A172 (cell line): ENCODE data around the gene YWHAH. TPM values are rescaled to one million over a fixed set of nuclear protein-coding genes. Genes with fewer than 3 reads are reported as not detected.

Experiments
- DNase-seq: peaks from one replicate; pipeline ENCODE4 v3.0.0-alpha.2; 2015; ENCODE audit warnings: low spot score
- total RNA-seq: library from RNA; depleted of rRNA; stranded (reverse); fragments of >200 nt; shearing (Covaris generic); gene quantifications from 2 replicates; pipeline ENCODE4 v1.2.3, GENCODE V29; 2014

YWHAH gene
- total RNA-seq, 1 experiment from 2014 or later: 176 TPM

DNA sequence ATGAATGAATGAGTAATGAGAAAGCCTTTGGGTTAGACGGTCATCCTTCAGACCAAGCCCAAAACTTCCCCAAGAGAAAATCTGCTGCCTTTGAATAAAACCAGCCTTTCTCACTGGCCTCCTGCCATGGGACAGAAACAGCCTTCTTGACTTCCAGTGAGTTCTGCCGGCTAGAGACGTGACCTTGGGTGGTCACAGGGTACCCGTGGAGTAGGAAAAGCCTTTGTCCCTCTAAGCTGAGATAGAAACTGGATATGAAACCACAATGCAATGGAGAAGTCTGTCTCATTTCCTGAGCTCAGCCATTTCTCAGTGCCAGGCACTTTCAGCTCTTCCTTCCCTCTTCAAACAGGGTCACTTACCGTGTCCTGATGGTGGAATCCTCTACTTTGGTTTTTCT, 21.2 kb upstream of the YWHAH start:
- no peak for DNase-seq

DNA sequence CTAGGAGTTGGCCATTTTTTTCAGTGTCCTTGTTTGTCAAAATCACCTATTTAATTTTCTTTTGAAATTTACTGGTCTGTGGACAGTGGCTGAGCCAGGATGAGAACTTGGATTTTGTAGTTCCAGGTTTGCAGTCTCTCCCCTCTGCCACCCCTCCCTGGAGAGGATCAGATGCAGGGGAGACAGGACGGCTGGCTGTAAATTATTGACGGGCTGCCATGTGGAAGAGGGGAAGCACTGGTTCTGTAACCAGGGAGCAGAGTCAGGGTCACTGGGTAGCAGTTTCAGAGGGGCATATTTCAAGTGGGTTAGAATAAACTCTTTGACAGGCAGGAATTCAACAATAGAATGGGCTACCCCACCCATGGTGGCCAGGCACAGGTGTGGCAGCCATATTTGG, 20.6 kb upstream of the YWHAH start:
- DNase-seq: no peak

DNA sequence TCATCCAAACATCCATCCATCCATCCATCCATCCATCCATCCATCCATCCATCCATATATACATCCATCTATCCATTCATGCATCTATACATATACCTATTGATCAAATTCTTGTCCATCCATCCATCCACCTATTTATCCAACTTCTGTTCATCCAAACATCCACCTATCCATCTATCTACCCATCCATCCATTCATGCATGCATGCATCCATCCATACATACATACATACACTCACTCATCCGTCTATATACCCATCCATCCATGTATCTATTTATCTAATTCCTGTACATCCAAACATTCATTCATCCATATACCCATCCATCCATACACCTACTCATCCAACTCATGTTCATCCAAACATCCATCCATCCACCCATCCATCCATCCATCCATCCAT, 19.3 kb upstream of the YWHAH start:
- DNase-seq: no peak

DNA sequence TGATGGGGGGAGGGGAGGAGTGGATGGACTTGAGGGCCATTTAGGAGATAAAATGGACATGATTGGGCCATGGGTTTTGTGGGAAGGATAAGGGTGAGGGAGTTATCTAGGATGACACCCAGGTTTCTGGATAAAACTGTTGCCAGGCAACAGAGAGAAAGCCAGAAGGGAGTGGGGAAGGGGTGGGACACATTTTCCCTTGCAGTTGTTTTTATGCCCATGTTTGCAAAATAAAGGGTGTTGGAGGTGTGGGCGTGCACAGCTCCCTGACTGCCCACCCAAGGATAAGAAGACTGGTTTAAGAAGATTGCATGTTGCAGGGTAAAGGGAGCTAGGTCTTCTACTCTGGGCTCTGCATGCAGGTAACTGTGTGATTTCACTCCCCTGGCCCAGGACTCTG, 18.3 kb upstream of the YWHAH start:
- DNase-seq: no peak

DNA sequence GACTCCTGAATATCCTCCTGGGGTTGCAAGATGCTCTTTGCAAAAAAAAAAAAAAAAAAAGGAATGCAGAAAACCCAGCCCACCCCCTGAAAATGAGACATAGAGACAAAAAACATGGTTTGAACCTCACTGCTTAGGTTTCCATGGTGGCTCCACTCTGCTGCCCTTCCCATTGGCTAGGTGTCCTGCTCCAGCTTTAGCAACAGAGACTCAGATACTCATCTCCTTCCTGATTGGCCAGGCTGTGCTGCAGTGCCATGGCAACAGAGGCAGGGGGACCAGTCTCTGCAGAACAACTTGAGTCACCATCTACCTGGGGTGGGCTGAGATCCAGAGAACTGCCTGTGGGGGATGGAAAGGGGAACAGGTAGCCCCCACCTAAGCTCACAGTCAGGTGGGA, 17.4 kb upstream of the YWHAH start:
- DNase-seq: no peak

DNA sequence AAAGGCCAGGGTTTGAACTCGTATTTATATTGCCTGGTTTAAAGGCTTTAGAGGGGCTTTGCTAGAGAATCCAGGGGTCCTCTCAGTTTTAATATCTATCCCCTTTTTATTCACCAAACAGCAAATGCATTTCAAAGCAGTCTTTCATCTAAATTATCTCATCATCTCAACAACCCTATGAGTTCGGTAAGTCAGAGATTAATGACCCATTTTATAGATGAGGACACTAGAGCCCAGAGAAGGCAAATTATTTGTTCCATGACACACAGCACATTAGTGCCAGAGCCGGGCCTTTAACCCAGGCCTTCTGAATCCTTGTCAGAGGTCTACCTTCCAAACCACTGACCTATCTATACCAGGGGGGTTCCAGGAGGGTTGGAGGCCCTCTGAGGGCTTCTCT, 16.8 kb upstream of the YWHAH start:
- DNase-seq: no peak

DNA sequence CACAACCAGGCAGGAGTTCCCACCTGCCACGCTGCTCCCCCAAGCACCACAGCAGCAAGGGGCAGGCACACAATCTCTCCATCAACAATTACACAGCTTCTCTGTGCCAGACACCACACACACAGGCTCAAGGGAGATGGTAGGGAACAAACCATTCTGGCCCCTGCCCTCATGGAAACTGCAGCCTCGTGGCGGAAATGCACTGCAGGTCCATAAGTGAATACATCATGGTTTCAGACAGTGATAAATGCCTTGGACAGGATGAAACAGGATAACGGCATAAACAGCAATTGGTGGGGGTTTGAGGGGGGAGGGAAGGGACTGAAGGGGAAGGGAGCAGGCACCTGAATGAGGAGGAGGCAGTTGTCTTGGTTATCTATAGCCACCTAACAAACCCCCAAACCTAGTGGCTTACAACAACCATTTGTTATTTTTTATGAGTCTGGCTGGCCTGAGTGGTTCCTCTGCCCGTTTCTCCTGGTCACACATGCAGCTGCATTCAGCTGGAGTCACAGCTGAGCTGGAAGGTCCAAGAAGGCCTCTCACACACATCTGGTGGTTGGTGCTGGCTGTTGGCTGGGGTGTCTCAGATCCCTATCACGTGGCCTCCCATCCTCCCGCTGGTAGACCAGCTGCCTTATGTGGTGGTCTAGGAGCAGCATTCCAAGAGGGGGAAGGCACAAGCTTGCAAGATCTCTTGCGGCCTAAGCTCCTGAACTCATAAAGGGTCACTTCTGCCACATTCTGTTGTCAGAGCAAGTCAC, 15.0 kb upstream of the YWHAH start:
- DNase-seq: no peak

DNA sequence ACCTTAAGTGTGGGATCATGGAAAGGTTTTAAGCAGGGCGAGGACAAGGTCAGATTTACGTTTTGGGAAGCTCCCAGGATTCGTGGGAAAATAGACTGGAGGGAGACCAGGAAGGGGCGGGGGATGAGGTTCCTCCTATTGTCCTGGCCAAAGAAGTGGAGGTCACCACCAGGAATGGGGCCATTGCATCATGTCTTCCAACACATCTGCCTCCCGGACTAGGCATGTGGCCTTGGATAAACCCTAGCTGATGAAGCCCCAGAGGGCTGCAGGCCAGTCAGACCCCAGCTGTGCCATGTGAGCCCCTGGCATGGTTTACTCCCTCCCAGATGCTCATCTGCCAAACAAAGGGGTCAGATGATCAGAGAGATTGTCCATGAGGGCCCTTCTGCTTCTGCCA, 11.5 kb upstream of the YWHAH start:
- DNase-seq: no peak

DNA sequence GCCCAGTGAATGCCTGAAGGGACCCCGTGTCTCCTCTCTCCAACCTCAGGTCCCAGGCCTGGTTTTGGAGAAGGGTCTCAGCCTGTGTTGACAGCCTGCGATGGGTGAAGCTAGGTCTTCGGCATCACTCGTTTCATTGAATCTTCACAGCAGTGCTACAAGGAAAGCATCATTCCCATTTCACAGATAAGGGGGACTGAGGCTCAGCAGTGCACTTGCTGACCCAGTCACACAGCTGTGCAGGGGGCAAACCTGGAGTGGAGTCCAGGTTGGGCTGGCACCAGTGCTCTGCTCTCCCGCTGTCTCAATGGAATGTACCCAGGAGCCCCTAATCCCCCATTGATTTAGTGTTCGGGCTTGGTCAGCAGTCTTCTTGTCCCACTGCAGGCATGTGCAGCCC, 10.9 kb upstream of the YWHAH start:
- DNase-seq: no peak

DNA sequence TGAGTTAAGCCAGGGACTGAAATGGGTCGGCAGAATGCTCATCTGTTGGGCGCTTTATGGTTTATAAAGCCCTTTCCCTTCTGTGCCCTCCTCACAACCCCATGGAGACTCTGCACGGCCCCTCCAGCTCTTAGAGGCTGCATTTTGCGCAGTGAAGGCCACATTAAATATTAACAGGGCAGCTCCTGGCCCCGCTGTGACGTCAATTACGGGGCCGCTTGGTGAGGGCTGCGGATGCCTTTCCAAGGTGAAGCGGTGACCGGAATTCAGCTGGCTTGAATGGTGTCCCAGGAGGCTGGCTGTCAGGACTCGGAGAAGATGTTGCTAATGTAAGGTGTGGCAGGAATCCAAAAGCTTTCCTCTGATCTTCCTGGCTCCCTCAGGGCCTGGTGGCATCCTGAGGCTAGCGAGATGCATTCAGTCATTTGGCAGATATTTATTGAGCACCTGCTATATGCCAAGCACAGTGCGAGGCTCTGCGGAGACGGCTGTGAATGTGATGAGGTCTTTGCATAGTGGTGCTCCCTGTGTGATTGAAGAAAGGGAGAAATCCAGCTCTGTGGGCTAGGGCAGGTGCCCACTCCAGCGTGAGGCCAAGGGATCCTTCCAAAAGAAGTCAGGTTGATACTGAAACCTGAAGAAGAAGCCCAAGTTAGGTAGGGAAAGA, 10.4 kb upstream of the YWHAH start:
- no peak for DNase-seq

DNA sequence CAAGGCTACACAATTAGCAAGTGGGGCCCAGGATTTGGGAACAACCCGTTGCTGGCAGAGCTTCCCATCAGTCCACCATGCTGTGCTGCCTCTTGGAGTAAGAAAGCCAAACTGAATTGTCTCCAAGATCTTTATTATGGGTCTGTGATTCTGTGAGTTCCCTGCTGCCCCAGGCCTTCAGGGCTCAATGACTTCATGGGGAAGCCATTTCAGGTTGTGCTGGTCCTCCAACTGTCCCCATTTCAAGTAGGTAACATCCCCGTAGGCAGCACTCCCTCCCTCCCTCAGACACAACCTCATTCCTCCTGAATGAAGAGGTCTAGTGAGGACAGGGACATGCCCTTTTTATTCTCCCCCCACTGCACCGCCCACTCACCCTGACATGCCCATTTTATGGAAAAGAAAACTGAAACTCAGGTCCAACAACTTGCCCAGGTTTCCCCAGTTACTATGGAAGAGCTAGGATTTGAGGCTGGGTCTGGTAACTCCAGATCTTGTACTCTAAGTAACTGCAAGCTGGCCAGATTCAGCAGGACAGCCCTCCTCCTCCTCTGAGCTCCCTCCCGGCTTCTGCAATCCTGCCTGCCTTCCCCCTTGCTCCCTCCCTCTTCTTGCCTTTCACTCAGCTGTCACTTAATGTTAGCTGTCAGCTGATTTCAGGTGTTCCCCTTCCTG, 8.2 kb upstream of the YWHAH start:
- DNase-seq: no peak

DNA sequence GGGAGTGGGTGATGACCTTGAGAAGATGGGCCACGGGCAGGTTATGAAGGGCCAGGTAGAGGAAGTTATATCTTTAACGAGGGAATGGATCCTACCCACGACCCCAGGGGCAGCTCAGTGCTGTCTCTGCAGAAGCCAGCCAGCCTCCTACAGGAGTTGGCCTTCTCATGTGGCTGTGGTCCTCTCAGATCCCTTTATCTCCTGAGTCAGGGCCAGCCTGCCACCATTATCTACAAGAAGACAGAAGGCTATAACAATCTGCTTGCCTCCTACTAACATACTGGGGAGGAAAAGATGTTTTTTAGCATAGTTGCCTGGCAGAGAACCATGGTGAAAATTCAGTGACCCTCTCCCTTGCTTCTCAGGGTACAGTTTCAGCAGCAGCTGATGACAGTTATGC, 7.0 kb upstream of the YWHAH start:
- DNase-seq: no peak

DNA sequence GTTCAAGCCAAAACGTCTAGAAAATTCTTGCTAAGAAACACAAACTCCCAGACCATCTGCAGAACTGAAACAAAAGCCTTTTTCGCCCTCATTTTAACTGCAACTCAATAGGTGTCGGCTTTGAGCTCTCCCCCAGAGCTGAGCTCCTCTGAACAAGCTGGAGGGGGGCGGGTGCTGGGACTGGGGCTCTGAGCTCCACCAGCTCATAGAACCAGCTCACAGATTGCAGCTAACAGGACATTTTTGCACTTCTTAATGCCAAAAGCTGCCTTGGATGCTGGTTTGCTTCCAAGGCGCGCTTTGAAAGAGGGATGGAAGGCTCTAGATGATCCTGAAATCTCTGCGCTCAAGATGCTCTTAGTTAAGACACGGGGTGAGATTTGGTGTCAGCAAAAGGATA, 6.0 kb upstream of the YWHAH start:
- DNase-seq: no peak

DNA sequence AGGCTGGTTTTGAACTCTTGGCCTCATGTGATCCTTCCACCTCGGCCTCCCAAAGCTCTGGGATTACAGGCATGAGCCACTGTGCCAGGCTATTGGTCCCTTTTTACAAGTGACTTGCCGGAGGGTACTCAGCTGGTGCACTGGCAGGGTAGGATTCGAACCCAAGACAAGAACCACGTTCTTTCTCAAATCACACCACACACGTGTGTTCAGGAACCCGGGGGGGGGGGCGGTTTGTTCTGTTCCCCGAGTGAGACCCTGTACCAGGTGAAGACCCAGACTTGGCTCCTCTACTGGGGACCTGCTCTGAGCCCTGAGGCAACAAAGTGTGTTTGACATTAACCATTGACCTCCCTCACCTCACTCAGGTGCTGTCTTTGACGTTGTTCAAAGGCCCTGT, 3.8 kb upstream of the YWHAH start:
- no peak for DNase-seq

DNA sequence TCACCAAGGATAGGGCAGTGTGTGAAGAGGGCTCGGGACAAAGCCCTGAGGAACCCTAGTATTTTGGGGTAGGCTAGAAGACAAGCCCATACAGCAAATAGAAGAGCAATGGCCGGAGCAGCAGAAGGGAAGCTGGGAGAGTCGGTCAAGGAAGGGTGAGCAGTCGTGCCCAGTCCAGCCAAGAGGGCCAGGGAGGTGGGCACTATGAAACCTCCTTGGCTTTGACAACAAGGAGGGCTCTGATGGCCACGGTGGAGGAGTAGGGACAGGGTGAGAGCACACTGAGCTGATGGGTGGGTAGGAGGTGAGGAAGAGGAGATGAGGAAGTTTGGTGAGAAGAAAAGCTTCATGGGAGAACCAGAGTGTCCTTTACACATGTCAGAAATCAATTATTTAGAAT, 2.2 kb upstream of the YWHAH start:
- no peak for DNase-seq

DNA sequence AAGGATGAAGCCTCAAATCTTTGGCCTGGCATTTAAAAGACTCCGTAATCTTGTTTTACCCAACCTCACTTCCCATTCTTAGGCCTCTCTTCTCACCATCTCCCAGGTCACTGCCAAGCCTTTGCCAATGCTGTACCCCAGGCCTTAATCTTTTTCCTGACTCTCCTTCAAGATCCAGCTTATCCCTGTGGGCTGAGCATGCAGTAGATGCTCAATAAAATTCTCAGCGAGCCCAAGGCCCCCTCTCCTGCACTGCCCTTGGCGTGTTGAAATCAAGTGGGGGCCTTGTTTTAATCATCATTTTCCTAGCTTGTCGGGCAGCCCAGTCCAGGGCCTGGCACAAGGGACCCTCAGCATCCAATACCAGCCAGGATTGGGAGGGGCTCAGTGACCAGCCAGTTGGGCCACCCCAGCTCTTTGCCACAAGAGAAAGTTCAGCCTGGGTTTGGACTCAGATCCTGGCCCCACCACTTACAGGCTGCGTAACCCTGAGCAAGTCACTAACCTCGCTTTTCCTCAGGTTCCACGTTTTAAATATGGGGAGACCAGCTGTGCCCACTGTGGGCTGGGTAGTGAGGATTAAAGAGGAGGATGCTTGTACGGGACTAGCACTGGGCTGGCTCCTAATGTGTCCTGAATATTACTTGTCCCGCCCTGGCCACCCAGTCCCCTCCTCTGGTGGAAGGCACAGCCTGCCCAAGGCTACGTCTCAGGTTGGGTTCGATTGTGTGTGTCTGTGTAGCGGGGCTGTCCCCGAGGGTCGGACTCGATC, 943 bp upstream of the YWHAH start:
- no peak for DNase-seq

DNA sequence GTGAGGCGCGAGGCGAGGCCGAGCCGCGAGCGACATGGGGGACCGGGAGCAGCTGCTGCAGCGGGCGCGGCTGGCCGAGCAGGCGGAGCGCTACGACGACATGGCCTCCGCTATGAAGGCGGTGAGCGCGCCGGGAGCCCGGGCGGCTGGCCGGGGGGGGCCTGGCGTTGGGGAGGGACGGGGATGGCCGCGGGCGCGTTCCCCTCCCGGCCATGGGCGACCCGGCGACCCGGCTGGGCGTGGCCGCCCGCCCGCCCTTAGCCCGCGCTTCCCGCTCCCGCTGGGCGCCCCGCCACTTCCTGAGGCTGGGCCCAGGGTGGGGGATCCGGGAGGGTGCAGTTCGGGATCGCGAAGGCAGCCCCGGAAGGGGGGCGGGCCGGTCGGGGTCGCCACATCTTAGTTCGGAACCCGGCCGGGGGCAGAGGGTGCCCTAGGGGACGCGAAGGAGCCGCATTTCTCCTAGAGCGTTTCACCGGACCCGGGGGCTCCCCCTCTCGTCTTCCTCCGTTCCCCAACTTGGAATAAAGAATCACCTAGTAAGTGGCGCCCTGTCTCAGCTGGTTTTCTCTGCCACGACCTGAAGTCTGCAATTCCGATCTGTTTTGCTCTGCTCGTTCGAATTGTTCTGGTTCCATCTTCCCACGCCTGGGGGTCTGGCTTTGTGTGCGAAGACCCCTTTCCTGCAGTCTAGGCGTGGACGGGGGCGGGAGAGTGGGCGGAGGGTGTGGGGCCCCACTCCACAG, 536 bp downstream of the YWHAH start:
- no peak for DNase-seq

DNA sequence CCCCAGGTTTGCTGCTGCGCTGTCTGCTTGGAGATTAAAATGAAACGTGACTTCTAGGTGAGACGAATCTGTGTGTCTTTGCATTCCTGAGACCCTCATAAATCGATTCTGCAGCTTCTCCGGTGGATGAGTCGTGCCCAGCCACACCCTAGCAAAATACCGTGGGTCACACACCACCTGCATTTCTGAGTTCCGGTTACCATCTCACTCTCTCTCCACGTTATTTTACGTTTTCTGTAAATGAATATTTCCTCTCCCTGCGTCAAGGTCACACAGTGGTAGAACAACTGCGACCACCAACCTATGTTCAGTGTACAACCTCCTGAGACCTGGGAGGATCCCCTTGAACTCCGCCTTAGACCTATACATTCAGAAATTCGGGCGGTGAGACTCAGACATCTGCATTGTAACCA, 1.1 kb downstream of the YWHAH start:
- no peak for DNase-seq

DNA sequence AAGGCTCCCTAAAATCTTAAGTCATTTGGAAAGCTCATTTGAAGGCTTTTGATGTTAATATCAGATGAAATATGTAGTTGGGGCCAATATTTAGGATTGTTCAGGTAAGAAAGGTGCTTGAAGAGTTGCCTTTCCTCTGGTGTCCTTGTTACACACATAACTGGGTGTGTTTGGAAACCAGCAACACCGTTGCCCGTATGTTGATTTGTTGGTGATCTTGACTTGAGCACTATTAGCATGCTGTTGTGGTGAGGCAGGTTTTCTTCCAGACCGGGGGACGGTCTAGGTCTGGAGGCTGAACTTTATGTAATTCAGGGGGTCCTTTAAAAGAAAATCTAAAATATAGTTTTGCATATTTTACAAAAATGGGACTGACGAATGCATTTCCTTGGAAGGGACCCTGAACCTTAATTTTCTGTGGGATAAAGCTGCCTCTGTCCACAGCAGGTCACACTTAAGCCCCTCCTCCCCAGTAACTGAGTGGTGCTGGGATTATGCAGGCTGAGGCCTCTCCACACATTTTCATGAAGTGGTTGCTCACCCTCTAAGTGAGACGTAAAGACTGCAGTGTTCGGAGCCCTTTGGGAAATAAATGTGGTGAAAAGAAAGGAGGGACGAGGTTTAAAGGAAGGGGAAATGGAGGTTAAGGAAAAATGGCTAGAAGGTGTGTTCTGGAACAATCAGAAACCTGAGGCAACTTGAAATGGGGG, 1.8 kb downstream of the YWHAH start:
- no peak for DNase-seq

DNA sequence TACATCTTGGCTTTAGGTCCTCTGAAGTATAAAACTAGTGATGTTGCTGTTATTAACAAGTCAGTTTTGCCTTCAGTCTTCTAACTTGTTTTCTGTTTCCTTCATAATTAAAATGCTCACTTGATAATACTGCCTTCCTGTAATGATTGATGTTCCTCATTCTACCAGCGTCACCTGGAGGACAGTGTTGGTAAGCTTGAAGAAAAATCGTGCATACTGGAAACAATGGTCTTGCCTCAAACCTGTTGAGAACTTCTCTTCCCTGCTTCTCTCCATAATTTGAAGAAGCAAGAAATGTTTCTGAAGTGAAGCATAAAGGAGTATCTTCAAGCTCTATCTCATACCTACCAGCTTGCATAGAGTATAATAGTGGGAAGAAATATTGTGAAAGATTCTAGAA, 3.0 kb downstream of the YWHAH start:
- no peak for DNase-seq

DNA sequence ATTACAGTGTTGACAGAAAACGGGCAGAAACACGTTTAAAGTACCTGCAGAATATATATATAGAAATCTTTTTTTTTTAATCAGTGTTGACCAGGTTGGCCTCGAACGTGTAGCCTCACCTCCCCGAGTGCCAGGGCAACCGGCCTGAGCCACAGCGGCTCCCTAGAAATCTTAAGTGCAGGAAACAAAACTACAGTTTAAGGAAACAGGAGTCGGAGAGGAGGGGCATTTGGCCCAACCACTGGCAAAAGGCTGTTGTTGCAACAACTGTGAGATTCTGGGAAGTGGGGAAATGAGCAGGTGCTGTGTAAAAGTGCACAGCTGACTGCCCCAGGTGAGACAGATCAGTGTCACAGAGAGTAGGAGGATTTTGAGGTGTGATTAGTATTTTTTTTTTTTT, 3.7 kb downstream of the YWHAH start:
- DNase-seq: no peak
